NCI-H146 treated with DMSO at 0.1 percent for 48 hours (cell line): ENCODE results near the gene P3H3.
A peak's percentile ranks its signal among the peaks of the same experiment; 100 is the strongest.

Experiments
- DNase-seq: peaks from one replicate; lab custom pipeline; 2025; ENCODE audit not compliant: unreplicated experiment; lab: John Stamatoyannopoulos, UW

The P3H3 gene

GRCh38 chr12:6826125-6826733, 2.0 kb upstream of the P3H3 start:
- no peak for DNase-seq

- DNase-seq, result no peak
These were observed 1.3 kb upstream of the P3H3 start for GRCh38 chr12:6826734-6827436.

GRCh38 chr12:6827437-6827911, 733 bp upstream of the P3H3 start:
- peak; percentile 94 for DNase-seq

- peak; percentile 45 for DNase-seq
These were observed 751 bp downstream of the P3H3 start for GRCh38 chr12:6828781-6829535.

GRCh38 chr12:6829536-6830220, 1.5 kb downstream of the P3H3 start:
- DNase-seq, result no peak

GRCh38 chr12:6830286-6830890, 2.2 kb downstream of the P3H3 start:
- DNase-seq, result no peak

- no peak for DNase-seq
These were observed 2.8 kb downstream of the P3H3 start for GRCh38 chr12:6830999-6831398.

GRCh38 chr12:6831450-6831995, 3.3 kb downstream of the P3H3 start:
- no peak for DNase-seq

GRCh38 chr12:6832125-6832524, 3.9 kb downstream of the P3H3 start:
- no peak for DNase-seq

GRCh38 chr12:6833189-6833890, 5.1 kb downstream of the P3H3 start:
- DNase-seq, result no peak

- no peak for DNase-seq
These were observed 6.0 kb downstream of the P3H3 start for GRCh38 chr12:6834254-6834653.

GRCh38 chr12:6834873-6835272, 6.7 kb downstream of the P3H3 start:
- no peak for DNase-seq

GRCh38 chr12:6836851-6837250, 8.6 kb downstream of the P3H3 start:
- no peak for DNase-seq

- no peak for DNase-seq
These were observed 9.3 kb downstream of the P3H3 start for GRCh38 chr12:6837370-6838060.

- DNase-seq, result no peak
These were observed 10.6 kb downstream of the P3H3 start for GRCh38 chr12:6838854-6839253.

- peak; percentile 13 for DNase-seq
These were observed 11.4 kb downstream of the P3H3 start for GRCh38 chr12:6839482-6840201.

- DNase-seq, result no peak
These were observed 12.1 kb downstream of the P3H3 start for GRCh38 chr12:6840330-6840729.

- no peak for DNase-seq
These were observed 12.7 kb downstream of the P3H3 start, which contains the start of gene GNB3 for GRCh38 chr12:6840761-6841515. Gene GNB3 (plus strand): TSS chr12:6840925. CDS start chr12:6841288, 363 bp downstream.
